Astrocyte of the cerebellum (primary cell): ENCODE data around the gene CT47C1.

Source experiments
- DNase-seq: peaks from one replicate; pipeline ENCODE4 v3.0.0-alpha.2; 2011; ENCODE audit warnings: low read depth
- H3K4me3 ChIP-seq: 2 replicates; pipeline ENCODE4 v1.5.1; 2011; ENCODE audit warnings: mild to moderate bottlenecking, low read depth, low read length, moderate library complexity
- CTCF ChIP-seq: IDR thresholded peaks from 2 replicates; pipeline ENCODE4 v1.5.1; 2012; ENCODE audit warnings: low read length, low read depth, moderate library complexity, mild to moderate bottlenecking; ENCODE audit errors: missing control alignments
- in situ Hi-C: cut with HindIII; loops from 2 replicates; pipeline ENCODE4 v1.10.0; 2017; ENCODE audit warnings: low sequenced_read_pairs

CT47C1 gene

GRCh38 chrX:119055687-119056086, 17.1 kb upstream of the CT47C1 start:
- DNase-seq = no peak
- no peak for TF ChIP-seq CTCF
- H3K4me3 ChIP-seq = no peak overlapping the region
- in situ Hi-C loops = no loop called here

- in situ Hi-C loops = no loop called here
- no peak for TF ChIP-seq CTCF
- no peak for DNase-seq
- H3K4me3 ChIP-seq = no peak overlapping the region
Observed at GRCh38 chrX:119062750-119063374, 9.9 kb upstream of the CT47C1 start.

GRCh38 chrX:119063428-119063827, 9.4 kb upstream of the CT47C1 start:
- TF ChIP-seq CTCF = no peak
- in situ Hi-C loops = no loop called here
- no peak for DNase-seq
- no peak overlapping the region for H3K4me3 ChIP-seq

GRCh38 chrX:119067023-119067739, 5.6 kb upstream of the CT47C1 start:
- no peak overlapping the region for H3K4me3 ChIP-seq
- in situ Hi-C loops = no loop called here
- peak; percentile 16 for DNase-seq
- peak; percentile 68 for TF ChIP-seq CTCF

- no peak overlapping the region for H3K4me3 ChIP-seq
- DNase-seq = no peak
- no peak for TF ChIP-seq CTCF
- in situ Hi-C loops = no loop called here
Observed at GRCh38 chrX:119069128-119069527, 3.7 kb upstream of the CT47C1 start.

- in situ Hi-C loops = no loop called here
- no peak for TF ChIP-seq CTCF
- DNase-seq = no peak
- H3K4me3 ChIP-seq = no peak overlapping the region
Observed at GRCh38 chrX:119069762-119070161, 3.0 kb upstream of the CT47C1 start.
